GM18951 (cell line): ENCODE results near the gene LRRC30.
"Not testable (repeated sequence)": the region's sequence is repeated elsewhere in the genome, so short reads cannot be mapped to it uniquely, and the experiment has no call there.

Experiments used
- POLR2A ChIP-seq: IDR thresholded peaks from 4 replicates; pipeline ENCODE4 v1.6.1; 2011; ENCODE audit warnings: mild to moderate bottlenecking; ENCODE audit not compliant: insufficient read length, insufficient read depth; ENCODE audit errors: extremely low read depth
- in situ Hi-C: fragments of 300-500 bp; cut with MboI; formaldehyde crosslinking; loops from one replicate; pipeline ENCODE4 v1.12.0; 2022; ENCODE audit warnings: low sequenced_read_pairs, mixed read lengths, inconsistent platforms; ENCODE audit not compliant: unreplicated experiment

The LRRC30 gene

GRCh38 chr18:7230626-7231349 is at the start of gene LRRC30:
TSS of gene LRRC30 (plus strand) at chr18:7231089. CDS start at chr18:7231139, 50 bp downstream.
- in situ Hi-C loops, result no loop called here
- TF ChIP-seq POLR2A, result no peak

- no peak for TF ChIP-seq POLR2A
- in situ Hi-C loops, result no loop called here
Measured at GRCh38 chr18:7185701-7186100, 45.2 kb upstream of the LRRC30 start.

GRCh38 chr18:7190547-7191156 is 40.2 kb upstream of the LRRC30 start:
- no peak for TF ChIP-seq POLR2A
- in situ Hi-C loops, result no loop called here

- in situ Hi-C loops, result no loop called here
- no peak for TF ChIP-seq POLR2A
Measured at GRCh38 chr18:7191736-7192135, 39.2 kb upstream of the LRRC30 start.

- in situ Hi-C loops, result no loop called here
- TF ChIP-seq POLR2A, result no peak
Measured at GRCh38 chr18:7195266-7195665, 35.6 kb upstream of the LRRC30 start.

GRCh38 chr18:7196421-7196820 is 34.5 kb upstream of the LRRC30 start:
- no peak for TF ChIP-seq POLR2A
- in situ Hi-C loops, result no loop called here

- in situ Hi-C loops, result no loop called here
- TF ChIP-seq POLR2A, result no peak
Measured at GRCh38 chr18:7197854-7198253, 33.0 kb upstream of the LRRC30 start.

GRCh38 chr18:7198326-7198725 is 32.6 kb upstream of the LRRC30 start:
- in situ Hi-C loops, result no loop called here
- TF ChIP-seq POLR2A, result no peak

- in situ Hi-C loops, result no loop called here
- no peak for TF ChIP-seq POLR2A
Measured at GRCh38 chr18:7201096-7201495, 29.8 kb upstream of the LRRC30 start.

GRCh38 chr18:7202169-7202568 is 28.7 kb upstream of the LRRC30 start:
- TF ChIP-seq POLR2A, result no peak
- in situ Hi-C loops, result no loop called here

GRCh38 chr18:7203601-7204000 is 27.3 kb upstream of the LRRC30 start:
- in situ Hi-C loops, result not testable (repeated sequence)

- no peak for TF ChIP-seq POLR2A
- in situ Hi-C loops, result no loop called here
Measured at GRCh38 chr18:7205346-7205745, 25.5 kb upstream of the LRRC30 start.

- no peak for TF ChIP-seq POLR2A
- in situ Hi-C loops, result no loop called here
Measured at GRCh38 chr18:7206217-7206616, 24.7 kb upstream of the LRRC30 start.

- in situ Hi-C loops, result no loop called here
- TF ChIP-seq POLR2A, result no peak
Measured at GRCh38 chr18:7207366-7207915, 23.4 kb upstream of the LRRC30 start.
